C4-2B (cell line): ENCODE data around the gene NCOA6.

Experiments
- H3K27ac ChIP-seq: fragments of 450-650 bp; 2 replicates; pipeline ENCODE4 v1.5.1; 2017
- CTCF ChIP-seq: fragments of 450-650 bp; conservative IDR thresholded peaks from 2 replicates; pipeline ENCODE4 v1.5.1; 2017; ENCODE audit warnings: mild to moderate bottlenecking
- ZFX ChIP-seq: fragments of 450-650 bp; IDR thresholded peaks from 2 replicates; pipeline ENCODE4 v1.6.1; 2017

Gene NCOA6

GRCh38 chr20:34675561-34675960, 149.9 kb downstream of the NCOA6 start:
- no peak overlapping the region for H3K27ac ChIP-seq
- TF ChIP-seq ZFX = no peak
- no peak for TF ChIP-seq CTCF

- TF ChIP-seq CTCF (no peak), ZFX (no peak)
- H3K27ac ChIP-seq = no peak overlapping the region
Measured at GRCh38 chr20:34673412-34673811, 152.0 kb downstream of the NCOA6 start.

GRCh38 chr20:34669094-34669493, 156.4 kb downstream of the NCOA6 start:
- H3K27ac ChIP-seq = no peak overlapping the region
- no peak for TF ChIP-seq ZFX
- no peak for TF ChIP-seq CTCF
